ENCODE results near the gene PSAPL1.

The PSAPL1 gene

GRCh38 chr4:7432531-7433375, 2.0 kb downstream of the PSAPL1 start:
- no peak for DNase-seq (ENCODE audit: low read depth in 2 of 2)
- no peak for TF ChIP-seq CTCF (IDR thresholded peaks at IDR 0.05; ENCODE audit: low read depth, low read length)
- no peak overlapping the region for H3K4me3 ChIP-seq (replicated peaks in 1 of 2; ENCODE audit: low read depth in 2 of 2, low read length in 2 of 2)

- H3K4me3 ChIP-seq (replicated peaks in 1 of 2; ENCODE audit: low read depth in 2 of 2, low read length in 2 of 2) = no peak overlapping the region
- TF ChIP-seq CTCF (IDR thresholded peaks at IDR 0.05; ENCODE audit: low read depth, low read length) = no peak
- DNase-seq (ENCODE audit: low read depth in 2 of 2) = no peak
These were observed 2.8 kb downstream of the PSAPL1 start for GRCh38 chr4:7431696-7432530.

GRCh38 chr4:7430965-7431695, 3.6 kb downstream of the PSAPL1 start:
- no peak for DNase-seq (ENCODE audit: low read depth in 2 of 2)
- no peak overlapping the region for H3K4me3 ChIP-seq (replicated peaks in 1 of 2; ENCODE audit: low read depth in 2 of 2, low read length in 2 of 2)
- no peak for TF ChIP-seq CTCF (IDR thresholded peaks at IDR 0.05; ENCODE audit: low read depth, low read length)

- no peak overlapping the region for H3K4me3 ChIP-seq (replicated peaks in 1 of 2; ENCODE audit: low read depth in 2 of 2, low read length in 2 of 2)
- TF ChIP-seq CTCF (IDR thresholded peaks at IDR 0.05; ENCODE audit: low read depth, low read length) = no peak
- no peak for DNase-seq (ENCODE audit: low read depth in 2 of 2)
These were observed 4.3 kb downstream of the PSAPL1 start for GRCh38 chr4:7430368-7430964.

- TF ChIP-seq CTCF (IDR thresholded peaks at IDR 0.05; ENCODE audit: low read depth, low read length) = no peak
- no peak overlapping the region for H3K4me3 ChIP-seq (replicated peaks in 1 of 2; ENCODE audit: low read depth in 2 of 2, low read length in 2 of 2)
- no peak for DNase-seq (ENCODE audit: low read depth in 2 of 2)
These were observed 5.1 kb downstream of the PSAPL1 start for GRCh38 chr4:7429601-7430078.

GRCh38 chr4:7429069-7429416, 5.7 kb downstream of the PSAPL1 start:
- DNase-seq (ENCODE audit: low read depth in 2 of 2) = no peak
- TF ChIP-seq CTCF (IDR thresholded peaks at IDR 0.05; ENCODE audit: low read depth, low read length) = no peak
- no peak overlapping the region for H3K4me3 ChIP-seq (replicated peaks in 1 of 2; ENCODE audit: low read depth in 2 of 2, low read length in 2 of 2)
